HG03108 (cell line): ENCODE measurements around the gene CD34.

ENCODE experiments used
- ATAC-seq: cut with Tn5 transposase; IDR thresholded peaks from one replicate; pipeline ENCODE4 v1.9.1; 2021; ENCODE audit warnings: moderate library complexity; ENCODE audit not compliant: unreplicated experiment

The CD34 gene

DNA sequence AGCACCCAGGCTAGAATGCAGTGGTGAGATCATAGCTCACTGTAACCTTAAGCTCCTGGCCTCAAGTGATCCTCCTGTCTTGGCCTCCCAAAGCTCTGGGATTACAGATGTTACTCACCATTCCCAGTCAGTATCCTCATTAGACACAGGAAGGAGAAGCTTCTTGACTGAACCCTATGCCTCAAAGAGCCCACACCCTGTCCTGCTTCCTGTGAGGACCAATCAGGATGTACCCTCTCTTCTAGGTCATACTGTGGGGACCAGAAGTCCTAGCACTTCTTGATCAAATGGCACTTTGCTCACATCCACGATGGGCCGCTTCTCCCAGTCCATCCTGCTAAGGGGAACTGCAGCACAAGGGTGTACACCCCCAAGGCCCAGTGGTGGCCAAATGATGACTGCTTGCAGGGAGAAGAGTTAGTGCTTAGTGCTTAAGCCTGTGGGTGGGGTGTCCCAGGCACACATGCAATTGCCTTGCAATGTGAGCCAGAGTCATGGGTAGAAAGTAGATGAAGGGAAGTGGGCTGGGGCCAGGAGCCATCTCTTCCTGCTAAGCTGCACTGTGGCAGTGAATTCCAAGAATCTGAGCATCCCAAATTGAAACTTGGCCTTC lies 9.8 kb downstream of the CD34 start:
- no peak for ATAC-seq

DNA sequence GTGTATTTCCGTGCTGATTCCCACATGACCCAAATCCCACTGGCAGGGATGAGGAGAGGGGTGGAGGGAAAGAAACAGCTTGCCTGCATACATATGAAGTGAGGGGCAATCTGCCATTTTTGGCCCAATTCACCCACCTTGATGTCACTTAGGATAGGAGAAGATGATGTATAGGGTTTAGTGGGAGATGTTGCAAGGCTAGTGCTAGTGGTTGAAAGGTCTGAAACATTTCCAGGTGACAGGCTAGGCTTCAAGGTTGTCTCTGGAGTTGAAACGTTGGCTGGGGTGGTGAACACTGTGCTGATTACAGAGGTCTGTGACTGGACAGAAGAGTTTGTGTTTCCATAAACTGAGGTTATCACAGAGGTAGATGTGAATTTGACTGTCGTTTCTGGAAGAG lies 12.1 kb downstream of the CD34 start:
- no peak for ATAC-seq

DNA sequence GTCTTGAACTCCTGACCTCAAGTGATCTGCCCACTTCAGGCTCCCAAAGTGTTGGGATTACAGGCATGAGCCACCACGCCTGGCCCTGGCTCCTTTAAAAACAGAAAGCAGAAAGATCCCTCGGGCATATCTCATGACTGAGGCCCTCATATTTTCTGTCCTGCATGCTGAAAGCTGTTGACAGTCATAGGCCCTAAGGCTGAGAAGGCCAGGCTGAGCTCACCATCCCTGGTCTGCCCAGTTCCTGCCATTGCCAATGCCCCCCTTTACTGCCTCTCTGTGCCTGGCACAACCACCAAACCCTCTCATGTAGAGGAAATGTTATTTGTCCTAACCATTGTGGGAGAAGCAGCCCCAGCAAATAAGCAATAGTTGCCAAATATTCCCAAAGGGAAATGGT lies 12.7 kb downstream of the CD34 start:
- ATAC-seq = no peak

DNA sequence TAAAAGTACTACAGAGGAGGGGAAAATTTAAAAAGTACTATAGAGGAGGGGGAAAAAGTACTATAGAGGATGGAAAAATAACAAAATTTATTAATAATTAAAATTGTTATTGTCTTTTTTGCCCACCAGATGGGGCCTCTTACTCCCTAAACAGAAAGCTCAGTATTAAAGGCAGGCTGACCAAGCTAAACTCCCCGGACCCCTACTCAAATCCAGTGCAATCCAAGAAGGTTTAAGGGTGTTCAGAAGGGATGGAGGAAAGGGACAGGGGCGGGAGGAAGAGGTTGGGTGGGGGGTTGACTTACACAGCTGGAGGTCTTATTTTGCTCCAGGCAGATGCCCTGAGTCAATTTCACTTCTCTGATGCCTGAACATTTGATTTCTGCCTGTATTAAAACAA lies 13.7 kb downstream of the CD34 start:
- no peak for ATAC-seq

DNA sequence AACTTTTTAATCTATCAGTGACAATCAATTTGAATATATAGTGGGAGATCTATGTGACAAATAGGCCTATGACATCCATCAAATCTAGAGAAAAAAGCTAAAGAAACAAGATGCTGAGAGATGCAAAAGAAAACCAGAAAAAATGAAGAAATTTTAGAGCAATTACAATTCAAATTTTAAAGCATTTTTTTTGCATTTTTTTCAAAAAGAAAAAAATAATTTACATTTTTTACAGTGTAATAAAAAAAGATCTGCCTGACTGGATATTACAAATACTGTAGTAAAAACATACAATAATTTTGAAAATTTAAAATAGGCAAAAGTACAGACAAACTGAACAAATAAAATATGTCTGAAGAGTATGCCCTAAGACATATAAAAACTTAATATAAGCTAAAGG lies 14.4 kb downstream of the CD34 start:
- no peak for ATAC-seq

DNA sequence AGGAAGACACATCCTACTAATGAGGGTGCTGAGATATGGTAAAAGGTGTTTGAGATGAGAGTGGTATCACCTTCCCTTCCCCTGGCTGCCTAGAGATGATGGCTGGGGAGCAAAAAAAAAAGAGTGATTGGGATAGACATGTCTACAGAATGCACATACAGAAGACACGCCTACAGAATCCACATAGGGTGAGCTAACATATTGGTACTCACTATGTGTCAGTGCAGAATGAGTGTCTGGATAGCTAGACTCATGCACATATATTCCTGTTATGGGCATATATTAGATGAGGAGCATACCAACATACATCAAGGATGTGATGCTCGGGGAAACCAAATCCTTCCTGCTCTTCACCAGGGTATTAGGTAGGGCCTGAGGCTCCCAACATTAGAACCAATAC lies 16.2 kb downstream of the CD34 start:
- no peak for ATAC-seq

DNA sequence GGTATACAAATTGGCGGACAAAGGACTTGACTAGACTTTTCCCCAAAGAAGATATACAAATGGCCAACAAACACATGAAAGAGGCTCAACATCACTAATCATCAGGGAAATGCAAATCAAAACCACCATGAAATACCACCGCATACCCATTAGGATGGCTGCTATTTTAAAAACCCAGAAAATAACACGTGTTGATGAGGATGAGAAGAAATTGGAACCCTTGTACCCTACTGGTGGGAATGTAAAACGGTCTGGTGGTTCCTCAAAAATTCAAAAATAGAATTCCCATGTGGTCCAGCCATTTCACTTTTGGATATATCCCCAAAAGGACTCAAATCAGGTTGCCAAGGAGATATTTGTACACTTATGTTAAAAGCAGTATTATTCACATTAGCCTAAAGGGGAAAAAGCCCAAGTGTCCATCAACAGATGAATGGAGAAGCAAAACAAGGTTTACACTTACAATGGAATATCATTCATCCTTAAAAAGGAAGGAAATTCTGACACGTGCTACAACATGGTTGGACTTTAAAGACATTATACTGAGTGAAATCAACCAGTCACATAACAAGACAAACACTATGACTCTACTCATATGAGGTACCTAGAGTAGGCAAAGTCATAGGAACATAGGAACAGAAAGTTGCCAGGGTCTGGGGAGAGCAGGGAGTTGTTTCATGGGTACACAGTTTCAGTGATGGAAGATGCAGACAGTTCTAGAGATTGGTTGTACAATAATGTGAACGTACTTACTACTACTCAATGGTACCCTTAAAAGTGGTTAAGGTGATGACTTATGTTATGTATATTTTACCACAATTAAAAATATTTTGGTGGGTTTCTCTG lies 17.0 kb downstream of the CD34 start:
- ATAC-seq = no peak

DNA sequence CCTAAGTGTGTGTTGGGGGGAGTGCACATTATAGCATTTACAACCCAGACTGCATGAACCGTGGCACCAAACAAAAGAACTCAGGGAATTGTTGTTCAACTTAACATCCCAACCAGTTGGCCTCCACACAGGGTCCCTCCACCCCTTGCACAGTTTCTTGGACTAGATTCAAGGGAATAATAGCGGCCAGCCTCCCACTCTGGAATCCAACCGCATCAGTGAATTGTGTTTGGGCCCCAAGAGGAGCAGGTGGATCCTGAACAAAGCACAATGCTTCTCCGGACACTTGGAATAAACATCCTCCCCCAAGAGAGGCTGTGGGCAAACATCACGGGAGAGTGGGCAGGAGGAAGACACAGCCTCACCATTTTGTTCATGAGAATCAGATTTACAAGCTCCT lies 18.2 kb downstream of the CD34 start:
- ATAC-seq = no peak

DNA sequence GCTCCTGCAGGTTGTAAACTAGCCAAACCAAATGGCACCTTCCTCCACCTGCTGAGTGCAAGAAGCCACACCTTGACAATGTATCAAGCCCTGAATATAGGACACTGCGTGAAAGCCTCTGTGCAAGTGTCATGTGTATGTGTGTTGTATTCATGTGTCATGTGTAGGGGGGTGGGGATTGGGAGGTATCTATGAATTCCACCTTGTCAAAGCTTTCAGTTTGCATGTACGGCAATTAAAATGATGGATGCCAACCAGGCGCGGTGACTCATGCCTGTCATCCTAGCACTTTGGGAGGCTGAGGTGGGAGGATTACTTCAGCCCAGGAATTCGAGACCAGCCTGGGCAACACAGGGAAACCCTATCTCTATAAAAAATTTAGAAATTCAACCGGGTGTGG lies 19.8 kb downstream of the CD34 start:
- ATAC-seq = no peak

DNA sequence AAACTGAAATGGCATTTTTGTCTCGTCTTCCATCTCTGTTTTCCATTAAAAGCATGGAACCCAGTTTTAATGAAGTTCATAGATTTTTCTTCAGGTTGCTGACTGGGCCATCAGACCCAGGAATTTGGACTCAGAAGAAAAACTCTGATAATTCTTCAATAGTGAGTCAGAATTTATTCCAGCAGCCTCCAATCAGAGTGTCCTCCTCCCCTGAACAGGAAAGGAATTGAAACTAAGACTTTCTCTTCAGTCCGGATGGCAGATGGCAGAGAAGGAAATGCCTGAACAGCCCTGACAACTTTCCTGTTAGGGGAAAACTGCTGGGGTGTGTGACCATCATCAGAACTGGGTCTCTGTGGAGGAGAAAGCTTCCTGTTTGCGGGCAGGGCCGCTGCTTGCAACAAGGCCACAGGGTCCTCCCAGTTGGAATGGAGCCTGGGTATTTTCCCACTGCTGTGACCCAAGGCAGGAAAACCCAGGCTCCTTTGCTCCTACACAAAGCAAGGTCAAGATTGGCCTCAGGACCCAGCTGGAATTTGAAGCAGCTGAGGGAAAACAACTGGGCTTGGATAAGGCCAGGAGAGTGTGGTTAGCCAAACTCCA lies 20.7 kb downstream of the CD34 start:
- ATAC-seq = no peak

DNA sequence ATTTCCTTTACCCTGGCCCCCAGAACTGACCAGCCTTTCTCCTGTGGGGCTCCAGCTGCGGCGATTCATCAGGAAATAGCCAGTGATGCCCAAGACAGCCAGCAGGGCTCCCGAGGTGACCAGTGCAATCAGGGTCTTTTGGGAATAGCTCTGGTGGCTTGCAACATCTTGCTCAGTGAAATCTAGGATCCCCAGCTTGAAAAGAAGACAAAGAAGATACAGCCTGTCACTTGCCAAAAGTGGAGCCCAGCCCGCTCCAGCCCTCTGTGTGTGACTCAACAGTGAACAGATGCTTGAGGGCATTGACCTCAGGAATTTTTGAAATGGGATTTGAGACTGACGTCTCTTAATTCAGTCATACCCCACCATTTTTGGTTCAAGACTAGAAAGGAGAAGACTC lies 22.3 kb downstream of the CD34 start:
- no peak for ATAC-seq

DNA sequence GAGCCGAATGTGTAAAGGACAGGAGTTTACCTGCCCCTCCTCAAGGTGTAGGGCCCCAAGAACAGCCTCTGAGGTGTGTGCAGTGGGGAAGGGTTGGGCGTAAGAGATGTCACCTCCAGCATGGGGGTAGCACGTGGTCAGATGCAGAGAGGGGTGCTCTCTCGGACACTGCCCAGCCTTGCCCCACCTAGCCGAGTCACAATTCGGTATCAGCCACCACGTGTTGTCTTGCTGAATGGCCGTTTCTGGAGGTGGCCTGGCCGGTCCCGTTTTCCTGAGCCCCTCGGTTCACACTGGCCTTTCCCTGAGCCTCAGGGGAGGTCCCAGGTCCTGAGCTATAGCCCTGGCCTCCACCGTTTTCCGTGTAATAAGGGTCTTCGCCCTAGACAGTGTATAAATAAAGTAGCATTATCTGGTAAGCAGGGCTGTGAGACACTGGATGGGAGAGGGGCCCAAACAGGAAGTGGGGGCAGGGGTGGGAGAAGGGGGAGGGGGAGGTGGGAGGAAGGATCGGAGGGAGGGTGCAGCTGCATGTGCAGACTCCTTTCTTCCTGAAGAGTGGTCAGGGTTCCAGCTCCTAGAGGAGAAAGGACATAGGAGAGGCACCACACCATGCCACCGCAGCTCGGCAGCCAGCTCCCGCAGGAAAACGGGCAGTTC lies 23.3 kb downstream of the CD34 start:
- ATAC-seq = no peak

DNA sequence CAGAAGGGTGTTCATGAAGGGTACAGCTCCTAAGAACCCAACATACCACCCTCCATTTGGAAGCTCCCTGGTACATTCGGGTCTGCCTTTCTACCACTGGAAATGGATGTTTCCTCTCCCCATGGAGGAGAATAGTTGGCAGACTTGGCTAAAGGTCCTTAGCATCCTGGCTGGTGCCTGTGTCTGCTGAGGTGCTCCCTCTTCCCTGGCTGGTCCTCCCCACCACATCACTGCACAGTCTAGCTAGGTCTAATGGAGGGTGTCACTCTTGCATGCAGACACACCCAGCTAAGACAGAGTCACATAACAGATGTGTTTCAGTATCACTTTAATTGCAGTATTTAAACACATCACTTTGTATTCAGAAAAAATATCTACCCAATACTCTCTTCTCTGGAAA lies 24.7 kb downstream of the CD34 start:
- no peak for ATAC-seq

DNA sequence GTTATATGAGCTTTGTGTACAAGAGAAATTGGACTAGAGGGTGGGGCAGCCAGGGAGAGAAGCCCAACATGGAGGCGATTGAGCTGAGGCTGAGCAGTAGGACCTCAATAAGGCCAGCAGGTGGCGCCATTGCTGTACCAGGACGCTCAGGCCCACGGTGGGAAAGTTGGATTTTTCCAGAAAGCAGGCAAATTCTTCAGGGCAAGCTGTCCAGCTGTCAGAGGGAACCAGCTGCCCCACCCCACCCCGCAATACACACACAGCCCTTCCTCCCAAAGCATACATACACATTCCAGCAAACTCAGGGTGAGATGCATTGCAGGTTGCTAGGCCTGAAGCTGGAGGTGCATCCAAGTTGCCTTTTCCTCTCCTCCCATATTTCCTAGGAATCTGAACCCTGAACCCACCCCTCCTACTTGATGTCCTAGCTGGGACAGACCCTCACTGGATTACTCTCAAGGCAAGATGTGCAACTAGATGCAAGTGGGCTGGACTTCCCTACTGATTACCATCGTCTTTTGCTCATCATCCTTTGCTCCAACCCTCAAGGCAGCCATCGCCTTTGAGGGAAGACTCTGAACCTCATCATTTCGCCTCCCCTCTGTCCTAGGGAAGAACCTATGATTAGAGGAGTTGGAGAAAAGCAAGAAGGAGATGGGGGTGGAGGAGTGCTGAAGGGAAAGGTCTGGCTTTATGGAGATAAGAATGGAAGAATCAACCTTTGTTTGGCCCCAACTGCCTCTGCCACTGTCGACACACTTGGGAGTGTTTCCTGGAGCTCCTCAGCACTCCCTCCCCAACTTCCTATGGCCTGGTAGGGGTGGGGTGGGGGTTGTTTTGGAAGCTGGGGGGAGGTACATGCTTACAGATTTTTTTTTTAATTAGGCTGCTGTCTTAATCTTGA lies 25.5 kb downstream of the CD34 start:
- peak; percentile 43 for ATAC-seq

DNA sequence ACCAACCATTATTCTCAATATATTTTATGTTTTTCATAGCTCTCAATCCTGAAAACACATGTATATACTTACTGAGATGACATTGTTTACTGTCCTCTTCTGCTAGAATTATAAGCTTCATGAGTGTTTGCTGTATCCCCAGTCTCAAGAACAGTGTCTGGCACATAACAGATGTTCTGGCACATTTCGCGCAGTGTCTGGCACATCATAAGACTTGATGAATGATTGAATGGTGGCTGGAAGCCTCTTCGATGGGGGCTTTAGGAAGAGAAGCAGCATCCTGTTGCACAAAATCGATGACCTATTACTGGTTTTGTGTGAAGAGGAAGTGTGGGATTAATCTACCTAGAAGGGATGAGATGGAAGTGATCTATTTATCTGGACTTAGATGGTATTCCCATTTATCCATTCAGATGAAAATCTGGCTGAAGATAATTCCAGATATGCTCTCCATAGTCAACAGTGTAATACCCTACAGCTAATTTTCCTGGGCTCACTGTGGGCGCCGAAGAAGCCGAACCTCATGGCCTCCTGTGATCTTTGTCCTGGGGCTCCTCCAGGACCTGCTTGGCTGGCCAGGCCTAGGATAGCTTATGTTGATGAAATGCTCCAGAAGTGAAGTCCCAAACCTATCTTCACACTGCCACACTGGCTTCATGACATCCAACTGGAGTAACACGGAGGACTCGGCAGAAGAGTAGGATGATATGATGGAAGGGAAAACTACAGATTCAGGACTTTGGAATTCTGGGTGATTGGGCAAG lies 26.5 kb downstream of the CD34 start:
- ATAC-seq = no peak

DNA sequence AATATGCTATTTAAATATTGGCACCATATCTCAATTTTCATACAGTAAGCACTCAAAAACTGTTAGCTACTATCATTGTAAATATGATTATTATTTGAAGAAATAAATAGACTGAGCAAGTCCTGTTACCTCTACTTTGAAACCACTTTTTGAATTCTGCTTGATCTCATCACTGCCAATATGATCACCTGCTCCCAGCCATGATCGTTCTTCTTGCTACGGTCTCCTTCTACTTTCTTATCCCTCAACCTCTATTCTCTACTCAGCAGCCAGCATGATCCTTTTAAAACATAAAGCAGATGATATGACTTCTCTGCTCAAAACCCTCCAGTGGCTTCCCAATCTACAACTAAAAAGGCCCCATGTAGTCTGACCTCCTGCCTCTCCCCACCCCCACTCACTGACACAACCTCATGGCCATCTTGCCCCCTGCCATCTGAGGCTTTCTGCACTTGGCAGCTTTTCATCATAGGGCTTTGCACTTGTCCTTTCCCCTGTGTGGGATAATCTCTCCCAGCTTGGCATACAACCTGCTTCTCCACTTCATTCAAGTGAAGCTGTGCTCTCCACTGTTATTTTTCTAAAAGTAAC lies 27.2 kb downstream of the CD34 start:
- ATAC-seq = peak; percentile 5

DNA sequence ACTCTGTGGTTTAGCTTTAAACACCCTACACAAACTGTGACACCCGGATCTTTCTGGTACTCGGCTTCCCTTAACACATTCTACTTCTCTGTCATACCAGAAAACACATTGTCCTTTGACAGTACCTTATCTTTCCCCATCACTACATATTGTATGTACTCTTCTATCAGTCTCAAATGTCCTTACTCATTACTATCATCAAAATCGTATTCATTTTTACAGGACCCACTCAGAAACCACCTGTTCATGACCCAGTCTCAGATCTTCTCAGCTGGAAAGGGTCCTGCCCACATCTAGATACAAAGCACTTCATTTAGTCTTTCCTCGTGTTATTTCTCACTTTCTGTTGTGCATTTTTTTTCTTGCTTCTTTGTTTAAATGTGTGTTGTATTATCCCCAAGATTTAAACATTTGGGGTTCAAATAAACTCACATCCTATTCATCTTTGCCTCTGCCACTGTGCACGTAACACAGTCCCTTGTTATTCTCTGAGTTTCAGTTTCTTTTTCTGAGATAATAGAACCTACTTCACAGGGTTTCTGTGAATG lies 27.7 kb downstream of the CD34 start:
- ATAC-seq = peak; percentile 59

DNA sequence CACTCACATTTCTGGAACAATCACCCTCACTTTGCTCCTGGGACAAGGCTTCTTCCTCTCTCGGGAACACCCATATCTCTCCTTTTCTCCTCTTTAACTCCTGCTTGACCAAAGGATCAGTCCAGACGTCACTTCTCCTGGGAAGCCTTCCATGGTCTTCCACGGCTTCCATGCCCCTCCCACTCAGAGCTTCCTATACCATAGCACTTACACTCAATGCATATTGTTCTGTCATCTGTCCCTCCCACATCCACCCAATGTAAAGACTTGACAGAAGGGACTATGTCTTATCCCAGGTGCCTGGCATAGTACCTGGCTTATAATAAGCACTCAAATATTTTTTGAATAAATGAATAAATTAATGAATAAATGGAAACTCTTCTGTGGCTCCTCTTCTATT lies 28.2 kb downstream of the CD34 start:
- no peak for ATAC-seq

DNA sequence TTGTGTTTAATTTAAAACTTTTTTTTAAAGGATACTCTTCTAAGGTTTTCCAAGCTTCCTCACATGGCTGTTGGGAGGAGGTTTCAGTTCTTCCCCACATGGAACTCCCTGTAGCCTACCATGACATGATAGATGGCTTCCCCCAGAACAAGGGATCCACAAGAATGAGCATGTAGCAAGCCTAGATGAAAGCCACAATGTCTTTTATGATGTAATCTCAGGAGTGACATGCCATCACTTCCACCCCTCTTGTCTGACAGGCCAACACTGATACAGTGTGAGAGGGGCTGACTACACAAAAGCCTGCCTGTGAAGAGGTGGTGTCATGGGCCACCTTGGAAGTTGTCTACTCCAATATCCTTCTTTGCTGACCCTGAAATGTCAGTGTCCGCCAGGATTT lies 32.0 kb downstream of the CD34 start:
- ATAC-seq = no peak
